Measurements from ENCODE around the gene SMARCB1.

Gene SMARCB1

DNA sequence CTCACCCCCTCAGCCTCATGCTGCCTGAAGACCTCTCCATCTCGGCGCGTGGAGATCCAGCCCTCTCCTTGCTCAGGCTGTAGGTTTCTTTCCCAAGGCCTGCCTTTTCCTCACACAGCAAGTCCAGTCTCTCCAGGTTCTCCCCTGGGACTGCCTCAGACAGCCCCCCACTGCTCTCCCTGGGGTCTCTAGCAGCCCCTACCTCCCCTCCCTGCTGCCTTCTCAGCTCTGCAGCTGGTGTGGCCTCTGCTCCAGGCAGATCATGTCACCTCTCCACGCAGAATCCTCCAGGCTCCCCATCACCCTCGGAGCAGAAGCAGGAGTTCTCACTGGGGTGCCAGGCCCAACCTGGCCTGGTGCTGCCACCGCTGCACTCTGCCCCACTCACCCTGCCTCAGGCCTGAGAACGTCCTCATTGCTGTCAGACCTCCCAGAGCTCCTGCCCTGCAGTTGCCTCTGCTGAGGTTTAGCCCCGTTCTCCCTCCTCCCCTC lies 15.2 kb downstream of the SMARCB1 start:
- TF ChIP-seq TSHZ2 (CRISPR knock-in tag; IDR thresholded peaks at IDR 0.05) = no peak
- ATAC-seq = no peak

DNA sequence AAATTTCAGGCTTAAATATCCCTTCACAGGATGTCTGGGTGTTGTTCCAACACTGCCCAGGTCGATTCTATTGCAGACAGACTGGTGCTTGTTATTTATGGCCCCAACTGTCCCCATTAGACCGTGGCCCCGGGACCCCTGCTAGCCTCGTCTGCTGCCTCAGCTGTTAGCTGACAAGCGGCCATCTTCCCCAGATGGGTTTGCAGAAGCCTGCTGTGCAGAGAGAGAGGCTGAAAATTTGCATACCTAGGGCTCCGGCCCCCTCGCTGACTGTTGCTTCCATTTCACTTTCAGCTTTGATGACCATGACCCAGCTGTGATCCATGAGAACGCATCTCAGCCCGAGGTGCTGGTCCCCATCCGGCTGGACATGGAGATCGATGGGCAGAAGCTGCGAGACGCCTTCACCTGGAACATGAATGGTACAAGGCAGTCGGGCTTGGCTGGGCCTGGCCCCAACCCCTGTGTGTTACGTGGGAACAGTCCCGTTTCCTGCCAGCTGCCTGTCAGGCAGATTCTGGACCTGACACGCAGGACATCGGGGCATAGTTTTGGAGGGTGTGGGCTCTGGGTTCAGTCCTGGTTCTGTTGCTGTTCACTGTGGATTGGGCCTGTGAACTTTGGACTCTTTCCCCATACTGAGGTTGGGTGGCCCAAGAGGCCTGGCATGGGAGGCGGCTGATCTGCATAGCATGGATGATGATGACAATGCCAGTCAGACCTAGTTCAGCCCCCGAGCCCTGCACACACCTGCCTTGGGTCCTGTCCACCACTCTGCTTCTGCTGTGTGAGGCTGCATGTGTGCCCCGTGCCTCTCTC lies 16.4 kb downstream of the SMARCB1 start:
- no peak for TF ChIP-seq ARNTL (CRISPR knock-in tag; IDR thresholded peaks at IDR 0.05; ENCODE audit: borderline replicate concordance, low read depth)
- TF ChIP-seq GLIS3 (CRISPR knock-in tag; IDR thresholded peaks at IDR 0.05) = no peak
- no peak for TF ChIP-seq TOX (CRISPR knock-in tag; IDR thresholded peaks at IDR 0.05; ENCODE audit: borderline replicate concordance)
- no peak for TF ChIP-seq SNAI2 (CRISPR knock-in tag; IDR thresholded peaks at IDR 0.05)
- no peak for TF ChIP-seq ZNF70 (CRISPR knock-in tag; IDR thresholded peaks at IDR 0.05)
- TF ChIP-seq TCF4 (CRISPR knock-in tag; IDR thresholded peaks at IDR 0.05; ENCODE audit: borderline replicate concordance) = no peak
- TF ChIP-seq, protein P1, sequence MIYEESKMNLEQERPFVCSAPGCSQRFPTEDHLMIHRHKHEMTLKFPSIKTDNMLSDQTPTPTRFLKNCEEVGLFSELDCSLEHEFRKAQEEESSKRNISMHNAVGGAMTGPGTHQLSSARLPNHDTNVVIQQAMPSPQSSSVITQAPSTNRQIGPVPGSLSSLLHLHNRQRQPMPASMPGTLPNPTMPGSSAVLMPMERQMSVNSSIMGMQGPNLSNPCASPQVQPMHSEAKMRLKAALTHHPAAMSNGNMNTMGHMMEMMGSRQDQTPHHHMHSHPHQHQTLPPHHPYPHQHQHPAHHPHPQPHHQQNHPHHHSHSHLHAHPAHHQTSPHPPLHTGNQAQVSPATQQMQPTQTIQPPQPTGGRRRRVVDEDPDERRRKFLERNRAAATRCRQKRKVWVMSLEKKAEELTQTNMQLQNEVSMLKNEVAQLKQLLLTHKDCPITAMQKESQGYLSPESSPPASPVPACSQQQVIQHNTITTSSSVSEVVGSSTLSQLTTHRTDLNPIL (CRISPR knock-in tag; IDR thresholded peaks at IDR 0.05; ENCODE audit: low read depth) = no peak
- no peak for TF ChIP-seq ESRRG (CRISPR knock-in tag; IDR thresholded peaks at IDR 0.05)
- TF ChIP-seq CSRNP3 (CRISPR knock-in tag; IDR thresholded peaks at IDR 0.05) = no peak
- no peak for TF ChIP-seq RARB (CRISPR knock-in tag; IDR thresholded peaks at IDR 0.05)
- TF ChIP-seq ISL1 (CRISPR knock-in tag; IDR thresholded peaks at IDR 0.05) = no peak
- no peak for ATAC-seq

DNA sequence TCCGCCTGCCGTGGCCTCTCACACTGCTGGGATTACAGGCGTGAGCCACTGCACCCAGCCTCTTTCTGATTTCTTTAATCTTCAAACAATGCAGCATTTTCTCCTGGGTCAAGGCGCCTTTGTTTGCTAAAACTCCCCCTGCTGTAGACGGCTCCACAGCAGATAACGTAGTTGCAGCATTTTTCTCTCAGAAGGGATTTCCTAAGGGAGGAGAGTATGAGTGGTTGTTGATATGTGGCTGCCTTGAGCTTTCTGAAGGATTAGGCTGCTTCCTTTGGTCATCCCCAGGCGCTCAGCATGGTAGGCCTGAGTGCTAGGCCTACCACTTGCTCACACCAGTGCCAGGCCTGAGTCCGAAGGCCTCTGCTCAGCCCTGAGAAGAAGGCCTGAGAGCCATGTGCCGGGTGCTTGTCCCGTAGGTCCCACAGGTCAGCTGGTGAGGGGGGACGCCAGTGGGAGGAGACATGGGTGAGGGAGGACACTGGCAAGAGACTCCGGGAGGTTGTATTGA lies 18.1 kb downstream of the SMARCB1 start:
- no peak for ATAC-seq
- TF ChIP-seq BACH2 (CRISPR knock-in tag; IDR thresholded peaks at IDR 0.05; ENCODE audit: borderline replicate concordance) (no peak), ZNF8 (CRISPR knock-in tag; IDR thresholded peaks at IDR 0.05) (no peak), TSHZ2 (CRISPR knock-in tag; IDR thresholded peaks at IDR 0.05) (no peak), ARNTL (CRISPR knock-in tag; IDR thresholded peaks at IDR 0.05; ENCODE audit: borderline replicate concordance, low read depth) (no peak), CSRNP3 (CRISPR knock-in tag; IDR thresholded peaks at IDR 0.05) (no peak)

DNA sequence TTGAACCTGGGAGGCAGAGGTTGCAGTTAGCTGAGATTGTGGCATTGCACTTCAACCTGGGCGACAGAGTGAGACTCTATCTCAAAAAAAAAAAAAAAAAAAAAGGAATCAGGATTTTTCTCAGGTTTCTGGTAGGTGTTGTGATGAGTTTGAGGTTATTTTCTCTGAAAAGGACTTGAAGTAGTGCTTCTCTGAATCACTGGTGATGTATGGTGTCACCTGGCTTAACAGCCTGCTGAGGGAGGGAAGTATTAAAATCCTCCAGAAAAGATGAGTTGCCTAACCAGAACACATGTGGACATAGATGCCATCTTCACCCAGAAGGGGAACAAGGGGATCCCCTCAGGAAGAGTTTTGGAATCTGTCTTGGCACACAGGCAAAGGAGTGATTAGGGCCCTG lies 20.1 kb downstream of the SMARCB1 start:
- no peak for ATAC-seq
- TF ChIP-seq CSRNP3 (CRISPR knock-in tag; IDR thresholded peaks at IDR 0.05) = no peak
- no peak for TF ChIP-seq ZFP30 (CRISPR knock-in tag; IDR thresholded peaks at IDR 0.05)
- TF ChIP-seq RARB (CRISPR knock-in tag; IDR thresholded peaks at IDR 0.05) = no peak
- TF ChIP-seq ZC3H10 (CRISPR knock-in tag; IDR thresholded peaks at IDR 0.05) = no peak
- TF ChIP-seq TCF4 (CRISPR knock-in tag; IDR thresholded peaks at IDR 0.05; ENCODE audit: borderline replicate concordance) = no peak
- TF ChIP-seq ZNF8 (CRISPR knock-in tag; IDR thresholded peaks at IDR 0.05) = no peak
- TF ChIP-seq POU6F1 (CRISPR knock-in tag; IDR thresholded peaks at IDR 0.05; ENCODE audit: borderline replicate concordance, low read depth) = no peak
- no peak for TF ChIP-seq ISL1 (CRISPR knock-in tag; IDR thresholded peaks at IDR 0.05)
- no peak for TF ChIP-seq ZNF70 (CRISPR knock-in tag; IDR thresholded peaks at IDR 0.05)
- TF ChIP-seq ZNF565 (CRISPR knock-in tag; conservative IDR thresholded peaks at IDR 0.05; ENCODE audit: low read depth) = no peak
- TF ChIP-seq ARNTL (CRISPR knock-in tag; IDR thresholded peaks at IDR 0.05; ENCODE audit: borderline replicate concordance, low read depth) = no peak
